Choroid plexus epithelial cell (primary cell): ENCODE measurements around the gene PTPRE.

ENCODE experiments used
- DNase-seq: peaks from one replicate; pipeline ENCODE4 v3.0.0-alpha.2; 2010; ENCODE audit warnings: low read depth
- H3K4me3 ChIP-seq: 2 replicates; pipeline ENCODE4 v1.5.1; 2011; ENCODE audit warnings: low read depth, mild to moderate bottlenecking, control low read depth, low read length, moderate library complexity
- CTCF ChIP-seq: conservative IDR thresholded peaks from 2 replicates; pipeline ENCODE4 v1.5.1; 2011; ENCODE audit warnings: low read depth, mild to moderate bottlenecking, control low read depth, inconsistent platforms, low read length, moderate library complexity

PTPRE gene

GRCh38 chr10:127943336-127943910, 36.5 kb downstream of the PTPRE start:
- no peak for DNase-seq
- no peak for TF ChIP-seq CTCF
- H3K4me3 ChIP-seq: no peak overlapping the region

- H3K4me3 ChIP-seq: no peak overlapping the region
- no peak for DNase-seq
- TF ChIP-seq CTCF: no peak
These were observed 37.4 kb downstream of the PTPRE start for GRCh38 chr10:127944256-127944655.

- H3K4me3 ChIP-seq: no peak overlapping the region
- TF ChIP-seq CTCF: no peak
- DNase-seq: peak; percentile 54
These were observed 38.4 kb downstream of the PTPRE start for GRCh38 chr10:127945341-127945758.

- DNase-seq: no peak
- TF ChIP-seq CTCF: no peak
- no peak overlapping the region for H3K4me3 ChIP-seq
These were observed 39.2 kb downstream of the PTPRE start for GRCh38 chr10:127945948-127946711.

GRCh38 chr10:127947211-127947610, 40.3 kb downstream of the PTPRE start:
- no peak for TF ChIP-seq CTCF
- peak; percentile 18 for DNase-seq
- H3K4me3 ChIP-seq: no peak overlapping the region

- DNase-seq: no peak
- no peak overlapping the region for H3K4me3 ChIP-seq
- TF ChIP-seq CTCF: no peak
These were observed 41.9 kb downstream of the PTPRE start for GRCh38 chr10:127948791-127949190.

GRCh38 chr10:127949831-127950230, 42.9 kb downstream of the PTPRE start:
- no peak overlapping the region for H3K4me3 ChIP-seq
- TF ChIP-seq CTCF: no peak
- no peak for DNase-seq
